ENCODE measurements around the gene TSPAN2.
"Not testable (repeated sequence)": the region's sequence is repeated elsewhere in the genome, so short reads cannot be mapped to it uniquely, and the experiment has no call there.

TSPAN2 gene

DNA sequence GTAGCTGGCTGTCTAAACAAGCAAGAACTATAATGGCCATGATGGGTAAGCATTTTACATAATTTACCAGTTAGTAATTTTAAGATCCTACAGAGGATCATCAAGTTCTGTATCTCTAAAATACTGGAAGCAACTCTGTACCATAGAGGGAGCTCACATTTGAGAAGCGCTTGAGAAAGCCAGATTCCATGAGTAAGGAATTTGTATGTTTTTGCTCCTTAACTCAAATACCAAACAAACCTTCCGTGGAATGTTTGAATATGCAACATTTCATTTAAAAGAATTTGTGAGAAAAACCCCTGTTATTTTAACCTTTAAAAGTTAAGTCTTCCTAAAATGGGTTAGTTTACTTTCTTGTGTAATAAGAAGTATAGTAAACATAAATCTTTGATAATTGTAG is 57.7 kb downstream of the TSPAN2 start:
- DNase-seq, result no peak

DNA sequence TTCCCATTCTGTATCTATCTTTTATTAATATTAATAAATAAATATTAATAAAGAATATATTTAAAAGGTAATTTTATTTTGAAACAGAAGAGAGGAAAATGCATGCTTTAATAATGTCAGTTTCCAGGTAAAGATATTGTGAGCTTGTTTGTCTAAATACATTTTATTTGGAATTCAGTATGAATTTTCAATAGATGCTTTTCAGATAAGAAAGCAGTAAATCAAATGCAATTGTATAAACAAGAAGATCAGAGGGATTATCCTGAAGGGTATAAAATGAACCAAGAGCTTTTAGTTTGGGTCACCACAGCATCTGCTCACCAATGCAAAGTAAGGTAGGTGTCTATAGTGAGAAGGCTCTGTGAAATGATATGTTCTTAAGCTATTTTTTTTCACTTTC is 59.8 kb downstream of the TSPAN2 start, which contains the start of gene TSHB:
TSHB (plus strand) TSS at position 301 of the 400 bp plus-strand sequence. CDS start 3,537 bp downstream, outside the sequence.
- DNase-seq, result no peak

DNA sequence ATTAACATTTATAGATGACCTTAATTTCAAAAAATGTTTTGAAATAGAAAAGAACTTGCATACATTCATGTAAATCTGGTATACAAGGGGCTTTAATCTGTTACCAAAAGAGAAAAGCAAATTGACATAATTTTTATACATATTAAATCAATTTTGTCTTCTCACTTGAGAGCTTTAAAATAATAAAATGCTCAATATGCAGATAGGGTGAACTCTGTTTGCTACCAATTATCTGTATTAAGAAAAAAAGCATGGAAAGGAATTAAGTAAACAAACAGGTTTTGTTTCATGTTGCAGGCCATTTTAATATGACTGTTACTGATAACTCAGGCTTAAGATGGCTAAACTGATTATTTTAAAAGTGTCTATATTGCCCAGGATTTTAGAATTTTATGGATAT is 65.7 kb downstream of the TSPAN2 start:
- DNase-seq, result no peak

DNA sequence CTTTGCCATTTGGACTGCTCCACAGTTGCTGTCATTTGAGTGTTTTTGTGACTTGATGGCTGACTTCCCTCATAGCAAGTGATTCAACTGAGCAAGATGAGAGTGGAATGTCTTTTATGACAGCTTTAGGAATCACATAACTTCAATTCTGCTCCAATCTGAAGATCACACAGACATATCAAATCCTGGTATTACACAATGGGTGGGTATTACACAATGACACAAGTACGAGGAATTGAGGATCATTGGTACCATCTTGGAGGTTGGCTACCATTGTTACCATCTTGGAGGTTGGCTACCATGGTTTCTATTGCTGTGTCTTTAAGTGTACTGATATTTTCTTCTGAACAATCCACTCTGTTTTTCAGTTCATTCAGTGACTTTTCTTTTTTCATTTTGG is 68.2 kb downstream of the TSPAN2 start:
- DNase-seq, result no peak

DNA sequence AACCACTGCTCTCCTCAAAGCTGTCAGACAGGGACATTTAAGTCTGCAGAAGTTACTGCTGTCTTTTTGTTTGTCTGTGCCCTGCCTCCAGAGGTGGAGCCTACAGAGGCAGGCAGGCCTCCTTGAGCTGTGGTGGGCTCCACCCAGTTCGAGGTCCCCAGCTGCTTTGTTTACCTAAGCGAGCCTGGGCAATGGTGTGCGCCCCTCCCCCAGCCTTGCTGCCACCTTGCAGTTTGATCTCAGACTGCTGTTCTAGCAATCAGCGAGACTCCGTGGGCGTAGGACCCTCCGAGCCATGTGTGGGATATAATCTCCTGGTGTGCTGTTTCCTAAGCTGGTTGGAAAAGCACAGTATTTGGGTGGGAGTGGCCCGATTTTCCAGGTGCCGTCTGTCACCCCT is 69.8 kb downstream of the TSPAN2 start:
- not testable (repeated sequence) for DNase-seq

DNA sequence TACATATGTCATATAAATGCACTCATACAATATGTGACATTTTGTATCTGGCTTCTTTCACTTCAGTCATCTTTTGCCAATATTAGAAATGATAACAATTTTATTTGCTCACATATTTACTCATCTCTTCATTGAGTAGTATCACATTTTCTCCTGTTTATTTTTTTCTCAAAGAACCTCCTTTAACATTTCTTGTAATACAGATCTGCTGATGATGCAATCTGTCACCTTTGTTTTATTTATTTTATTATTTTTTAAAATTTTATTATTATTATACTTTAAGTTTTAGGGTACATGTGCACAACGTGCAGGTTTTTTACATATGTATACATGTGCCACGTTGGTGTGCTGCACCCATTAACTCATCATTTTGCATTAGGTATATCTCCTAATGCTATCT is 75.5 kb downstream of the TSPAN2 start:
- no peak for DNase-seq

DNA sequence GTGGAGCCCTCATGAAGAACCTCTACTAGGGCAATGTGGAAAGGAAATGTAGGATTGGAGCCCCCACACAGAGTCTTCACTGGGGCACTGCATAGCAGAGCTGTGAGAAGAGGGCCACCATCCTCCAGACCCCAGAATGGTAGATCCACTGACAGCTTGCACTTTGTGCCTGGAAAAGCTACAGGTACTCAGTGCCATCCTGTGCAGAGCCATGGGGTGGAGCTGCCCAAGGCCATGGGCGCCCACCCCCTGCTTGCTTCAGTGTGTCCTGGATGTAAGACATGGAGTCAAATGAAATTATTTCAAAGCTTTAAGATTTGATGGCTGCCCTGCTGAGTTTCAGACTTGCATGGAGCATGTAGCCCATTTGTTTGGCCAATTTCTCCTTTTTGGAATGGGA is 76.9 kb downstream of the TSPAN2 start:
- no peak for DNase-seq

DNA sequence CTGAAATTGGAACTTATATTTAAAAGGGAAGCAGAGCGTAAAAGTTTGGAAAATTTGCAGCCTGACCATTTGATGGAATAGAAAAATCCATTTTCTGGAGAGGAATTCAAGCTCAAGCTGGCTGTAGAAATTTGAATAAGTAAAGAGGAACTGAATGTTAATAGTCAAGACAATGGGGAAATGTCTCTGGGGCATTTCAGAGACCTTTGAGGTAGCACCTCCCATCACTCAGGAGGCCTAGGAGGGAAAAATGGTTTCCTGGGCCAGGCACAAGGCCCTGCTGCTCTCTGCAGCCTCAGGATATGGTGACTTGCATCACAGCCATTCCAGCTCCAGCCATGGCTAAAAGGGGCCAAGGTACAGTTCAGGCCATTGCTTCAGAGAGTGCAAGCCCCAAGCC is 77.3 kb downstream of the TSPAN2 start:
- DNase-seq, result no peak

DNA sequence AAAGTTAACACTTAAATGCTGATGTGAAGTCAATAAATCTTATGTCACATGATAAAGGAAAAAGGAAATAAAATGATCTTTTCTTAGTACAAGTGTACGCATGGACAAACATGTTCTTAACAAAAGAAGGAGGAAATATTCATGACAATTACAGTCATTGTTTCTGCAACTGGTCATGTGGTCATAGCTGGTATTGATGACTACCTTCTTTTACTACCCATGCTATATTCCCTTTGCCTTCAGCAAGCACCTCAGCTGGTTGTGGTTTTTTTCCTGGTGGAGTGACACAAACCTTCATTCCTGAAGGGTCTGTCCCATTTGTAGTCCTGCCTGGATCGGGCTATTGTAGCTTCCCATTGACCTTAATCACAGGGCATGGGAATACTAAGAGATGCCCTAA is 83.1 kb downstream of the TSPAN2 start:
- no peak for DNase-seq

All from DMS79 treated with DMSO at 0.1 percent for 48 hours (cell line).